EH (cell line): ENCODE data around the gene RNF186.
"Not testable (repeated sequence)": the region's sequence is repeated elsewhere in the genome, so short reads cannot be mapped to it uniquely, and the experiment has no call there.

ENCODE experiments used
- DNase-seq: peaks from one replicate; pipeline ENCODE4 v3.0.0-alpha.2; 2015; ENCODE audit warnings: low read depth

Gene RNF186, protein sequence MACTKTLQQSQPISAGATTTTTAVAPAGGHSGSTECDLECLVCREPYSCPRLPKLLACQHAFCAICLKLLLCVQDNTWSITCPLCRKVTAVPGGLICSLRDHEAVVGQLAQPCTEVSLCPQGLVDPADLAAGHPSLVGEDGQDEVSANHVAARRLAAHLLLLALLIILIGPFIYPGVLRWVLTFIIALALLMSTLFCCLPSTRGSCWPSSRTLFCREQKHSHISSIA

DNA sequence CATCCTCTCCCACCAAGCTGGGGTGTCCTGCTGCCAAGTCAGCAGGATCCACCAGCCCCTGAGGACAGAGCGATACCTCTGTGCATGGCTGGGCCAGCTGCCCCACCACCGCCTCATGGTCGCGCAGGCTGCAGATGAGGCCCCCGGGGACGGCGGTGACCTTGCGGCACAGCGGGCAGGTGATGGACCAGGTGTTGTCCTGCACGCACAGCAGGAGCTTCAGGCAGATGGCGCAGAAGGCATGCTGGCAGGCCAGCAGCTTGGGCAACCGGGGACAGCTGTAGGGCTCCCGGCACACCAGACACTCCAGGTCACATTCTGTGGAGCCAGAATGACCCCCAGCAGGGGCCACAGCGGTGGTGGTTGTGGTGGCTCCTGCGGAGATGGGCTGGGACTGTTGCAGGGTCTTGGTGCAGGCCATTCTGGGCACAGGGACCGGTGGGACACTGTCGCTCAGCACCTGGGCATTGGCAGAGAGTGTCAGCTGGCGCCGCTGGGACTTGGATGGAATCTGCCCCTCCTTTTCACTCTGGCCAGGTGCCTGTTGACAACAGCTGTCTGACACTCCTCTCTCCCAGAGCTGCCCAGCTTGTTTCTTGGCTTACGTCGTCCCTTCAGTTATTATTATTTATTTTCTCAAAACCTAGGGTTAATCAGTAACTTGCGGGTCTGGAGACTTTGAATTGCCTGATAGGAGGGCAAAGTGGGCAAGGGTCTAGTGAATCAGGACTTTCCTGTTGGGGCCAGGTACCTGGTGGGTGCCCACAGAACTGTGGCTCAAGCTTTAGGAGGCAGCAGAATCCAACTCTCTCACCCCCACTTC, at the start of gene RNF186:
RNF186 (minus strand) TSS at position 603 of the 823 bp plus-strand sequence; CDS start at position 421, 182 bp downstream.
- DNase-seq, result no peak

DNA sequence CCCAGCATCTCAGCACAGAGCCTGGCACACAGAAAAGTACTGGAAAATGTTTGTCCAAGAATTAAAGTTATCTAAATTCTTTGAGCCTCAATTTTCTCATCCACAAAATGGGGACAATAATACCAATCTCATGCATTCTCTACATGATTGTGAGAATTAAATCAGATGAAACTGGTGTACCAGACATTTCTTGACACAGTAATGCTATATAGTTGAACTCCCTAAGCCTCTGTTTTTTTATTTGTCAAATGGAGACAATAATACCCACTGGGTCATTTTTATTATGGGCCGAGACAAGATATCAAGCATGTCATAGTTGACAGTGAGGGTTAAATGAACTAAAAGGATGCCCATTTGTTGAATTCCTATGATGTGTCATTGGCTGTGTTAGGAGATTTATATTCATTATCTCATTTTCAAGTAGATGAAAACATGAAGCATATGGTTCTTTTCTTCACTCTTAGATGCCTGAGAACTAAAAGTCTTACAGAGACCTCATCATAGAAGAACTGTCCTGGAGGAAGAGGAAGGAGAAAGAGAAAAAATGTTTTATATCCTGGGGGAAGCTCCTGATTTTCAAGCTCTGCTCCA, 49.6 kb upstream of the RNF186 start:
- no peak for DNase-seq

DNA sequence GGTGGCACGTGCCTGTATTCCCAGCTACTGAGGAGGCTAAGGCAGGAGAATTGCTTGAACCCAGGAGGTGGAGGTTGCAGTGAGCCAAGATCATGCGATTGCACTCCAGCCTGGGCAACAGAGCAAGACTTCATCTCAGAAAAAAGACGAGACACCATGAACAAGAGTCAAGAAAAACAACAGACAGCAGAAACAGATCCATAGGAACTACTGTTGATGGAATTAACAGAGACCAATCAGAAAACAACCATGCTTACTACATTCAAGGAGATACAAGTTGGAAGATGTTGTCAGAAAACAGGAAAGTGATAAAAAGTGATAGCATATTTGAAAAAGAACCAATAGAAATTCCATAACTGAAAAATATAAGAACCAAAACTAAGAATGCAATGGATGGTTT, 47.9 kb upstream of the RNF186 start:
- no peak for DNase-seq

DNA sequence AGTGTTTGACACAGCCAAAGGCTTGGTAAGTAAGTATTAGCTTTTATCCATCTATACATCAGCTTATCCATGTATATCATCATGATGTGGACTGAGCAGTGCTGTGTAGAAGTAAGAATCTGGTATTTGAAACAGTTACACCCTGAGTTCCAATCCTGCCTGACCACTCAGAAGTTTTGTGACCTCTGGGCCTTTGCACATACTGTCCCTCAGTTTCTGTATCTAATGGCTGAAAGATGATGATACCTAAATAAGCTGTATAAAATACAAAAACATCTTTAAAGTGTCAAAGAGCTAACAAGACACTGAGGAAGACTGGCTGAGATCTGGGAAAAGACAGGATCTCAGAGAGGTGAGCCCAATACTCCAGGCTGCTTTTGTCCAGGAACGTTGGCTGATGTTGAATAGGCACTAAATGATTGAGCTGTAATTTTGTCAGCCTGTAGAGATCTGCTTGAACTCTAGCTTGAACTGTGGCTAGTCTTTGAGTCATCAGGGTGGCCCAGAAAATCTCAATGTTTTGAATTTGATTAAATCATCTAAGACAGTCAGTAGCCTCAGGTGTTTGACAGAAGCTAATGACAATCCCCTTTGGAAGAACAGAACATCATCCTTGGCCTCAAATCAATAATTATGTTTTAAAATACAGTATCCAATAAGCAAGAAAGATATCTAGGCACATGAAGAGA, 46.9 kb upstream of the RNF186 start:
- DNase-seq, result no peak

DNA sequence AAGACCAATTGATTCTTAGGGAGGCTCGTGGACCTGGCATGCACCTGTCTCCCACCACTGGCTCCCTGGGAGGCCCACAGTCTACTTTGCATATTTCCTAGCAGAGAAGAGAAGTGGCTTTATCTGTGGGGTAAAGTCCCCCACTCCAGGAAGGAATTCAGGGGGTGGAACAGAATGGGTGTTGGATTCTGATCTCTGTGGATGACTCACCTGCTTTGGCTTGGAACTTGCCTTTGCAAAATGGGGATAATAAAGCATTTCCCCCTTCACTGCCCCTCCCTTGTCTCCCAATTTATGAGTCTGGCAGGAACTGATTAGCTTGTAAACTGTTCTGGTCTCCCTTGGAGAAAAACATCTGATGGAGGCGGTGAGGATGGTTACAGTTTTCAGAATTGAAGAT, 46.0 kb upstream of the RNF186 start:
- DNase-seq, result peak; percentile 83

DNA sequence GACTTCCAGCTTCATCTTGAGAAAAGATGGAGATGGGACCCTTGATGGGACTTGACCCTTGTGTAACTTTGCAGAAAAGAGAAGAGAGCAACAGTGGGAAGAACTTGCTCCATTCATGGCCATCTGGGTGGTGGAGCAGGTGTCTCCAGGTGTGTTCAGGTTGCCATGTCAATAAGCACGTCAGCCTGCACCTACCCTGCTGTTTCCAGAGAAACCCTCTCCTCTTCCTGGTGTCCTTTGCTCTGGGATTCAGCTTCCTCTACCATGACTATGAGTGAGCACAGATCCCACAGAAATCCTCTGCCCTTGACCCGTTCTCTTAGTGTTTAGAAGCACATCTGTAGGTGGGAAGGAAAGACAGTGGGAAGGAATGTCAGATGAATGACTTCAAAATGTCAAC, 45.3 kb upstream of the RNF186 start:
- peak; percentile 26 for DNase-seq

DNA sequence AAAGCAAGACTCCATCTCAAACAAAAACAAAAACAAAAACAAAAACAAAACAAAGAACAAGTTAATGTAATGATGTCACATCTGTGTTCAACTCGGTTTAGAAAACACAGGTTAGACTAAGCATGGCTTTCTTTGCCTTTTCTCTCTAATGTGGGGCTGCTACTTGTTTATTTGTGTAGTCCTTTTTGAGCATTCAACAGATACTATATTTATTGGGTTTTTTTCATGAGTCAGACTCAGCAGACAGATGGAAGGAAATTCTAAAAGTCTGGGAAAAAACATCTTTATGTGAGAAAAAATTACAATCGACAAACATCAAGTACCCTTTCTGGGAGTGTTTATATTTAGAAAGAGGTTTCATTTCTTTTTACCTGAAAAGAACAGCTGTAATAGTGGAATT, 44.8 kb upstream of the RNF186 start:
- peak; percentile 66 for DNase-seq

DNA sequence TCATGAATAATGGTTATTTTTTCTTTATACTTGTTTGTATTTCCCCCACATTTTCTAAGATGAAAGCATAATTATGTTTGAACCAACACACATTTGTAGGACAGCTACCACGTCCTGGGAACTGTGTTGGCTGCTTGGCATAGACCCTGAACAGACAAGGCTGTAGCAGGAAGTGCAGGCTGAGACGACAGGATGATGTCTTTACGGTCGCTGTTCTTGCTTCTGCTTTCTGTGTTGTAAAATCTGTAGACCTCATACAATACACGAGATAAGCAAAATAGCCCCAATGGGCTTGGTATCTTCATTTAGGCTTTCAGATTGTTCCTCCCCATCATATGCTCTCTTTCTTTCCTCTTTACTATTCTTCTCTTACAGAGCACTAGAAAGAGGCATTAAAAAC, 43.8 kb upstream of the RNF186 start:
- no peak for DNase-seq

DNA sequence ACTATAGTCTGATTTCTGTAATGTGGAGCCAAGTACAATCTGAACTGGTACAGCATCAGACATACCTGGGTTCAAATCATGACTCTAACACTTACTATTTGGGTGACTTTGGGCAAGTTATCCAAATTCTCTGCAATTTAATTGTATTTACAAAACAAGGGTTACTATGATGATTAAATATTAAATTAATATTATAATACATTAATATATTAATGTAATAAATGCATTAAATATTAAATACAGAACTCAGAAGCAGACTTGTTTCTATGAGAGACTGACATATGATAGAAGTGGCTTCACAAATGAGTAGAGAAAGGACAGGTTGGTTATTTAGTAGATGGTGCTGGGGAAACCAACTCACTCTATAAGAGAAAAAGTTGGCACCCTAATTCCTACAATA, 39.8 kb upstream of the RNF186 start:
- DNase-seq, result no peak

DNA sequence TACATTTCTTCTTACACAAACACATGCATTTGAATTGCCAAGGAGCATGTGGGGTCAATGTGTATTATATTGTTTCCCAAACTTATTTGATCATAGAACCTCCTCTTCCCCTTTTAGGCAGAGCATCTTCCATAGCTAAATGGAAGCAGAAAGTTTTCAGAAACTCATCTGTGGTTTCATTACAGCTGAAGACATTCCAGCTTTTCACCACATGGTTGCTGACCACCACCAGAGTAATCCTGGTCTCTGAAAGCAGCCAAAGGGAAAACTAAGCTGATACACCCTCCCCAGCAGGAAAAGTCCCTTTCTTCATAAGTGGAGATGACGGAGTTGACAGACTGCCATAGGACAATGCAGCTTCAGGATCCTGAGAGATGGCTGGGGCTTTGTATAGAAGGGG, 37.0 kb upstream of the RNF186 start:
- no peak for DNase-seq

DNA sequence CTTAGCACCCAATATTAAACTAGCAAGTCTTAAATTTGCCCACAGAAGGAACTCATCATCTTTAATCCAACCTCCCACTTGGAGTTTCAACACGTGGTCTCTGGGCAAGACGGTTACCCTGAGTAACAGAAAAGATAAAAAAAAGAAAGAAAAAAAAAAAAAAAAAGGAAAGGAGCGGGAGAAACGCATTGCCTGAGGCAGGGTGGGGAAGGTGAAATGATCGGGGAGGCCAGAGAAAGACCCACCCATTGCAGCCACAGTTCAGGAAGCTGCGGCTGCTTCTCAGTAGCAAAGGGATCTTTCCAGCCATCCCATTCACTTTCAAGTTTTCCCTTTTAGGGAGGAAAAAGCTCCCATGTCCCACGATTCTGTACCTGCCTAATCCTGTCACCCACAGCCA, 35.1 kb upstream of the RNF186 start:
- no peak for DNase-seq

DNA sequence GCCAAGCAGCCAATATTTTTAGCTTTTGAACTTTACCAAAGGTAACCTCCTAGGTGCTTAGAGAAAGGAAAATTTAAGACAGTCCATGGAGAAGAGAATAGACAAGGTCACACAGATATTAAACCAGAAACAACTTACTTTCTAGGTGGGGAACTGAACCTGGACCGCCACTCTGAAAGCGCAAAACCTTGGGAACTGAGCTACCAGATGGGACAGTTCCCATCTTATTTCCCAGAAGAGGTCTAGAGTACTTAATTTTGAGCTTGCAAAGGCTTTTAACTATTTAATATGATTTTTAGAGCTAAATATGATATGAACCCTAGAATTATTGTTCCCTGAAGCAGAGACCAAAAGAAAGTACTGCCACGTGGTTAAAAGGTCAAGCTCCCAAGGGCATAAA, 34.2 kb upstream of the RNF186 start:
- not testable (repeated sequence) for DNase-seq

DNA sequence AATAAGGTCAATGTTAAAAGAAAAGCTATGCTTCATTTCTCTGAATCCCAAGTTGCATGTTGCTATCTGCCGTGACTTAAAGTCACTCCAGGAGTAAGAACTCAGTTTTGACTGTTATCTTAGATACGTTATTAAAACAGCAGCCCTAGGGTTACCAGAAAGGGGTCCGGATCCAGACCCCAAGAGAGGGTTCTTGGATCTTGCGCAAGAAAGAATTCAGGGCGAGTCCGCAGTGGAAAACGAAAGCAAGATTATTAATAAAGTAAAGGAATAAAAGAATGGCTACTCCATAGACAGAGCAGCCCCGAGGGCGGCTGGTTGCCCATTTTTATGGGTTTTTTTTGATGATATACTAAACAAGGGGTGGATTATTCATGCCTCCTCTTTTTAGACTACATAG, 32.3 kb upstream of the RNF186 start:
- DNase-seq, result not testable (repeated sequence)

DNA sequence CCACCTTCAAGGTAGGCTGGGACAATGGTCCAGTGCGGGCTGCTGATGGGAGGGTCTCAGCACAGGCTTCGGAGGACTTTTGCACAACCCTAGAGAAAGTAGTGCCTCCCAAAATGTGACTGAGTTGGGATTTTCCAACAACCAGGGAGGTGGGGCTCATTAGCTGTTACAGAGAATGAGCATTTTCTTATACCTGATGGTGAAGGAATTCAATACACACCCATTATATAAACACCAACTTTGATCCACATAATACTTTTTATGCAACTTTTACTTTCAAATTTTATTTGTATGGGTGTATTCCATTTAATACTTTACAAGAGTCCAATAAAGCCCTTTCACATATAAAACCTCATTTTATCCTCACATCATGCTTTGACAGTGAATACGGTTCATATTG, 31.3 kb upstream of the RNF186 start:
- DNase-seq, result no peak

DNA sequence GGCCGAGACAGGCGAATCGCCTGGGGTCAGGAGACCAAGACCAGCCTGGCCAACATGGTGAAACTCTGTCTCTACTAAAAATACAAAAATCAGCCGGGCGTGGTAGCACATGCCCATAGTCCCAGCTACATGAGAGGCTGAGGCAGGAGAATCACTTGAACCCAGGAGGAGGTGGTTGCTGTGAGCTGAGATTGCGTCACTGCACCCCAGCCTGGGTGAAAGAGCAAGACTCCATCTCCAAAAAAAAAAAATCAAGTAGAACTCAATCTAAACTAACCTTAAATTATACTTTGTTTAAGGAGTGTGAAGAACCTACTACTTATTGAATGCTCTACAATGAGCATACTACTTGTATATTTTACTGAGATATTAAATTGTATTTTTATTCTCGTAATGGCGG, 30.5 kb upstream of the RNF186 start:
- no peak for DNase-seq

DNA sequence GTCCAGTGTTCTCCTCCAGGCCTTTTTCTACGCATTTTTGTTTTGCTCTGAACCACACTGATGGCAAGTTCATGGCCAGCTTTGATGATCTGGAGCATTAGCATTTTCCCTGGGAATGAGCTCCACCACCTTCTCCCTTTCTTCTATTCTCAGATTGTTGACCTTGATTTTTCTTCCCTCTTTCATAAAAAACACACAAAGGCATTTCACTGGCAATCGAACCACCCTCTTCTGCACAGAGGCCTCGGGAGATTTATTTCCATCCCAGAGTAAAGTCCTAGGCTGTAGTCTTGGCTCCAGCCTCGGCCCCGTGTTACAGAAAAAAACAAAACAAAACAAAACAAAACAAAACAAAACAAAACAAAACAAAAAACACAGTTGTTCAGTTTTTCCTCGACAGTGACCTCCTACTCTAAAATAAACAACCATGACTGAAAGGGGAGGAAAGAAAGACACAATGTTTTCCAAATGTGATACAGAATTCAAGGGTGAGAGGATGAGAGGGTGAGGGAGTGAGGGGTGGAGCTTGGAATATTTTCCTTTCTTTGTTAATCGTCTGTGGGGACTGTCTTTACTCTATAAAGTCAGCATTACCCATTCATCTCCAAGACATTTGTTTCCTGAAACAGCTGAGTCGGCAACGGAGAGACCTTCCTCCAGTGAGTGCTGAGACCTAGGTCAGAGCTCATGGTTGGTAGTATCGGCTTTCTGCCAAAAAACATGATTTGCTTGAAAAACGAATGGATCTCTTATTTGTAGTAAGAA, 29.8 kb upstream of the RNF186 start:
- DNase-seq, result no peak

DNA sequence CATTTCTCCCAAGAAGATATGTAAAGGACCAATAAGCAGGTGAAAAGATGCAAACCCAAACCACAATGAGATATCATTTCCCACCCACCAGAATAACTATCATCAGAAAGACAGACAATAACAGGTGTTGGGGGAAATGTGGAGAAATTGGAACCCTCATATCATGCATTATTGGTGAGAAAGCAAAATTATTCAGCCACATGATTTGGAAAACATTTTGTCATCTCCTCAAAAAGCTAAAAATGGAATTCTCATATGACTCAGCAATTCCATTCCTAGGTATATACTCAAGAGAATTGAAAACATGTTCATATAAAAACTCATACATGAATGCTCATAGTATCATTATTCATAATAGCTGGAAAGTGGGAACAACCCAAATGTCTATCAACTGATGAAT, 25.1 kb upstream of the RNF186 start:
- no peak for DNase-seq

DNA sequence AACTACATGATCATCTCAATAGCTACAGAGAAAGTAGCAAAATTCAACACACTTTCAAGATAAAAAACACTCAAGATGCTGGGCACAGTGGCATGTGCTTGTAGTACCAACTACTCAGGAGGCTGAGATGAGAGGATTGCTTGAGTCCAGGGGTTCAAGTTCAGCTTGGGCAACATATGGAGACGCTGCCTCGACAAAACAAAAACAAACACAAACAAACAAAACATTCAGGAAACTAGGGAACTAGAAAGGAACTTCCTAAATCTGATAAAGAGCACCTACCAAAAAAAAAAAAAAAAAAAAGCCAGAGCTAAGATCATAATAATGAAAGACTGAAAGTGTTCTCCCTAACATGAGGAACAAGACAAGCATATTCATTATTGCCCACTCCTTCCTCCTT, 22.8 kb upstream of the RNF186 start:
- no peak for DNase-seq

DNA sequence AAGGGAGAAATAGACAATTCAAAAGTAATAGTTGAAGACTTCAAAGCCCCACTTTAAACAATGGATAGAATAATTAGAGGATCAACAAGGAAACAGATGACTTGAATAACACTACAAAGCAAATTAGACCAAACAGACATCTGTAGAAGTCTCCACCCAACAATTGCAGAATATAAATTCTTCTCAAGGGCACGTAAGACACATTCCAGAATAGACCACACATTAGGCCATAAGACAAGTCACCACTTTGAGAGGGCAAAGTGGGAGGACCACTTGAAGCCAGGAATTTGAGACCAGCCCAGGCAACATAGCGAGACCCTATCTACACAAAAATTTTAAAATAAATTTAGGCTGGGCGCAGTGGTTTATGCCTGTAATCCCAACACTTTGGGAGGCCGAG, 20.5 kb upstream of the RNF186 start:
- DNase-seq, result peak; percentile 29

DNA sequence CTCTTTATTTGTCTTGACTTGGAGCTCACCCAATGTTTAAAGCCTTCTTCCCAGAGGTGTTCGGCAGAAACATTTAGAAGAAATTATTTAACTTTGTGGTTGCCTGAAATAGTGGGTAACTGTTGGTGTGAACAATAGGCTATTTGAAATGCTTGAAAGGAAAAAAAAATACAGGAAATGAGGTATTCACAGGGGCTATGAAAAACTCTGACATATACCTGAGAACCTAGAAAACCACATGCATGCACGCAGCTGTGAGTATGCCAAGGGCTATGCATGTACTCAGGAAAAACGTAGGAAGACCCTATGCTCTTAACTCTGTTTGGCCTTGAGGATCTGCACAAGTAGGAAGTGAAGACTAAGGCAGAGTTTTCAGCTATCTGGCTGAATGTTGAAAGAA, 16.4 kb upstream of the RNF186 start:
- DNase-seq, result no peak

DNA sequence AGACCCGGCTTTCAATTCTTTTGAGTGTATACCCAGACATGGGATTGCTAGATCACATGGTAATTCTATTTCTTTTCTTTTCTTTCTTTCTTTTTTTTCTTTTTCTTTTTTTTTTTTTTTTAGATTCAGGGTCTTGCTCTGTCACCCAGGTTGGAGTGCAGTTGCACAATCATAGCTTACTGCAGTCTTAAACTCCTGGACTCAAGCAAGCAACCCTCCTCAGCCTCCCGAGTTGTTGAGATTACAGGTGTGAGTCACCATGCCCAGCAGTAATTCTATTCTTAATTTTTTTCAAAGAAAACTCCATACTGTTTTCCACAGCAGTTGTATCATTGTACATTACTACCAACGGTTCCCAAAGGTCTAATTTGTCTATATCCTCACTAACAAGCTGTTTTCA, 13.5 kb upstream of the RNF186 start:
- peak; percentile 21 for DNase-seq

DNA sequence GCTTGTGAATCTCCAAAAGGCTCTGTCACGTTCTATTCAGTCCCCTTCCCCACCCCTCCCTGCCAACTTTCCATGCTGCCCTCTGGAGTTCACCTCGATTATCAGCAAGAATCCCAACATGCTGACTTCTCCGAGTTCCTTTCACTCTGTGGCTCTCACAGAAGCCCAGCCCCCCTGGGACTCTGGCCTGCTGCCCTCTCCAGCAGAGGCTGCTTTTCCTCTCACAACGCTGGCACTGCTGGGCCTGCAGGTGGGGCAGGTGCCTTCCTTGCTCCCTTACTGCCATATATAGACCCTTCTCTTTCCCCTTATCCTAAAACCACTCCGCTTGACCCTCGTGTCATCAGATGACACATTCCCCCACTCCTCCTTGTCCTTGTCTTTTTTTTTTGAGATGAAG, 10.2 kb upstream of the RNF186 start:
- no peak for DNase-seq
